HG03095 (cell line): Measurements from ENCODE around the gene ABCC12.

ENCODE experiments used
- ATAC-seq: cut with Tn5 transposase; IDR thresholded peaks from one replicate; pipeline ENCODE4 v1.9.1; 2021; ENCODE audit warnings: moderate library complexity; ENCODE audit not compliant: unreplicated experiment

The ABCC12 gene

GRCh38 chr16:48106446-48106845 is 49.3 kb downstream of the ABCC12 start:
- no peak for ATAC-seq
